Testis (tissue), 3 donors: Measurements from ENCODE around the gene RAPGEF4. TPM values are rescaled to one million over a fixed set of nuclear protein-coding genes. Genes with fewer than 3 reads are reported as not detected.

Experiments used
- DNase-seq: peaks from one replicate; pipeline ENCODE4 v3.0.0-alpha.2; 2019
- H3K27ac ChIP-seq, 2 donors: fragments of 200-600 bp; sonication (generic); one replicate each; pipeline ENCODE4 v1.5.1; 2019
- H3K27me3 ChIP-seq: fragments of 200-600 bp; sonication (generic); one replicate; pipeline ENCODE4 v1.5.1; 2019
- H3K36me3 ChIP-seq: fragments of 200-600 bp; sonication (generic); one replicate; pipeline ENCODE4 v1.5.1; 2017; ENCODE audit warnings: low read depth; ENCODE audit errors: missing control alignments
- H3K4me1 ChIP-seq: fragments of 200-600 bp; sonication (generic); one replicate; pipeline ENCODE4 v1.5.1; 2019
- H3K4me3 ChIP-seq, 2 donors: fragments of 200-600 bp; sonication (generic); one replicate each; pipeline ENCODE4 v1.5.1; 2017 to 2019
- H3K9me3 ChIP-seq: fragments of 200-600 bp; sonication (generic); one replicate; pipeline ENCODE4 v1.5.1; 2017
- CTCF ChIP-seq, 3 experiments: fragments of 450-650 bp in 2 of 3; fragments of 200-600 bp in 1 of 3; sonication (generic) in 1 of 3; IDR thresholded peaks; one replicate each; pipeline ENCODE4 v1.5.1; 2016 to 2019; ENCODE audit warnings: antibody characterized with exemption in 3 of 3, mild to moderate bottlenecking in 2 of 3, moderate library complexity in 1 of 3
- POLR2A ChIP-seq: fragments of 450-650 bp; IDR thresholded peaks from one replicate; pipeline ENCODE4 v1.6.1; 2017; ENCODE audit warnings: antibody characterized with exemption, mild to moderate bottlenecking, moderate library complexity
- WGBS, 2 donors: methylation state at CpG; one replicate each; pipeline ENCODE4 v1.1.5; 2018; 5-methylcytosine and 5-hydroxymethylcytosine counted together
- intact Hi-C: fragments of 100-400 bp; cut with DNase I; formaldehyde crosslinking; loops from one replicate; pipeline ENCODE4 v1.15.1; 2023; ENCODE audit warnings: low total_unique reads
- polyA plus RNA-seq: library from polyadenylated mRNA; stranded (reverse); fragments of 350-450 nt; fragmentation: Illumina TruSeq; extraction: RNeasy Lipid Tissue Mini Kit (QIAGEN cat#74804); gene quantifications from one replicate; pipeline ENCODE4 v1.2.3, GENCODE V29; 2014; ENCODE audit warnings: low read depth, low replicate concordance; ENCODE audit not compliant: insufficient read depth
- total RNA-seq, 2 donors: library from RNA; depleted of rRNA; stranded (reverse); fragments of >200 nt; gene quantifications; one replicate each; pipeline ENCODE4 v1.2.3, GENCODE V29; 2016

RAPGEF4 gene
- total and polyA plus RNA-seq, 3 donors from 2014 or later, result 14.3 to 42.6 (median 22.5) TPM

- TF ChIP-seq CTCF (IDR thresholded peaks at IDR 0.05) (no peak), POLR2A (no peak)
- Histone ChIP-seq H3K36me3 (no peaks in the 10 kb centered on the region), H3K4me3 (no peak overlapping the region), H3K9me3 (no peaks in the 10 kb centered on the region), H3K27me3 (no peaks in the 10 kb centered on the region), H3K4me1 (no peaks in the 10 kb centered on the region), H3K27ac (no peak overlapping the region)
- WGBS, 2 donors, result 90 to 98% methylated on average over 6 of the region's 6 CpGs
- intact Hi-C loops, result no loop called here
- DNase-seq, result no peak
Measured at GRCh38 chr2:172914341-172915008, 178.8 kb downstream of the RAPGEF4 start.

- Histone ChIP-seq H3K36me3 (no peaks in the 10 kb centered on the region), H3K9me3 (no peaks in the 10 kb centered on the region), H3K27me3 (no peaks in the 10 kb centered on the region), H3K4me3 (no peak overlapping the region), H3K4me1 (no peaks in the 10 kb centered on the region), H3K27ac (no peak overlapping the region)
- WGBS, 2 donors, result 87% methylated on average over 3 of the region's 3 CpGs
- intact Hi-C loops, result no loop called here
- no peak for TF ChIP-seq CTCF (IDR thresholded peaks at IDR 0.05)
- TF ChIP-seq POLR2A, result no peak
- DNase-seq, result no peak
Measured at GRCh38 chr2:172917716-172918115, 182.1 kb downstream of the RAPGEF4 start.

- Histone ChIP-seq H3K27ac (no peak overlapping the region), H3K9me3 (no peaks in the 10 kb centered on the region), H3K36me3 (no peaks in the 10 kb centered on the region), H3K4me3 (no peak overlapping the region), H3K4me1 (no peaks in the 10 kb centered on the region), H3K27me3 (no peaks in the 10 kb centered on the region)
- intact Hi-C loops, result no loop called here
- no peak for DNase-seq
- TF ChIP-seq POLR2A (no peak), CTCF (IDR thresholded peaks at IDR 0.05) (no peak)
- 89 to 93% methylated on average over 5 of the region's 5 CpGs for WGBS, 2 donors
Measured at GRCh38 chr2:172919732-172920131, 184.1 kb downstream of the RAPGEF4 start.

GRCh38 chr2:172921532-172922236 lies 186.0 kb downstream of the RAPGEF4 start:
- H3K4me1 ChIP-seq, result peaks cover 2% of the 10 kb centered on the region
- intact Hi-C loops, result no loop called here
- no peaks in the 10 kb centered on the region for H3K9me3 ChIP-seq
- no peak overlapping the region for H3K27ac ChIP-seq
- H3K27me3 ChIP-seq, result no peaks in the 10 kb centered on the region
- no peaks in the 10 kb centered on the region for H3K36me3 ChIP-seq
- no peak overlapping the region for H3K4me3 ChIP-seq
- WGBS, 2 donors, result 81 to 82% methylated on average over 6 of the region's 6 CpGs
- no peak for DNase-seq
- TF ChIP-seq CTCF (IDR thresholded peaks at IDR 0.05), result no peak
- TF ChIP-seq POLR2A, result no peak
